H1 (cell line): ENCODE data around the gene CTLA4. TPM values are rescaled to one million over a fixed set of nuclear protein-coding genes. Genes with fewer than 3 reads are reported as not detected.

Experiments
- CTCF ChIA-PET: fragments of 300-600 bp; sonication (Branson Sonifier 250); formaldehyde crosslinking; loops from one replicate; lab custom pipeline; 2021; ENCODE audit not compliant: partially characterized antibody; lab: Charles Lee
- POLR2A ChIA-PET: fragments of 300-600 bp; sonication (Branson Sonifier 250); formaldehyde crosslinking; loops from one replicate; lab custom pipeline; 2021; ENCODE audit warnings: inconsistent platforms; ENCODE audit not compliant: partially characterized antibody; lab: Charles Lee
- DNase-seq, 2 experiments: peaks; one replicate each; pipeline versions ENCODE4 v3.0.0 to v3.0.0-alpha.2; 2010 to 2022; ENCODE audit warnings: low spot score in 2 of 2, low read depth in 1 of 2, mixed read lengths in 1 of 2
- FAIRE-seq: peaks from 2 replicates; lab custom pipeline; 2011; peaks lifted over from hg19 to GRCh38; lab: Jason Lieb, UNC
- H2AFZ ChIP-seq: 2 replicates; pipeline ENCODE4 v1.8.1; 2012; ENCODE audit warnings: low read length, inconsistent platforms
- H2AK5ac ChIP-seq: 2 replicates; pipeline ENCODE4 v1.6.1; 2013; ENCODE audit warnings: low read depth, low read length
- H2BK120ac ChIP-seq: replicated peaks from 2 replicates; pipeline ENCODE3; 2013; ENCODE audit warnings: low read depth, low read length, inconsistent platforms
- H2BK12ac ChIP-seq: 2 replicates; pipeline ENCODE4 v1.6.1; 2013; ENCODE audit warnings: low read depth, low read length
- H2BK15ac ChIP-seq: 2 replicates; pipeline ENCODE4 v1.6.1; 2013; ENCODE audit warnings: low read length
- H2BK20ac ChIP-seq: 2 replicates; pipeline ENCODE4 v1.6.1; 2013; ENCODE audit warnings: low read length
- H2BK5ac ChIP-seq: 2 replicates; pipeline ENCODE4 v1.6.1; 2013; ENCODE audit warnings: low read depth, low read length
- H3K14ac ChIP-seq: 2 replicates; pipeline ENCODE4 v1.6.1; 2013; ENCODE audit warnings: inconsistent platforms; ENCODE audit not compliant: insufficient read length
- H3K18ac ChIP-seq: 2 replicates; pipeline ENCODE4 v1.6.1; 2013; ENCODE audit warnings: low read length; ENCODE audit errors: extremely low read depth
- H3K23ac ChIP-seq: 2 replicates; pipeline ENCODE4 v1.6.1; 2013; ENCODE audit warnings: inconsistent platforms; ENCODE audit not compliant: insufficient read length
- H3K23me2 ChIP-seq: 2 replicates; pipeline ENCODE4 v1.6.1; 2013; ENCODE audit warnings: low read depth, low read length
- H3K27ac ChIP-seq: 2 replicates; pipeline ENCODE4 v1.6.1; 2011; ENCODE audit warnings: low read depth, low read length, inconsistent platforms
- H3K27me3 ChIP-seq, 4 experiments: replicated peaks in 1 of 4; 1 replicate in 1 of 4; 2 replicates in 3 of 4; pipeline versions ENCODE4 v1.6.1 to v1.8.1; 2011 to 2013; ENCODE audit warnings: low read length in 3 of 4, mild to moderate bottlenecking in 3 of 4, inconsistent platforms in 2 of 4, mixed read lengths in 2 of 4, moderate library complexity in 1 of 4; ENCODE audit not compliant: control insufficient read depth in 3 of 4, insufficient read depth in 3 of 4; ENCODE audit errors: extremely low read depth in 1 of 4
- H3K36me3 ChIP-seq, 4 experiments: 2 replicates each; pipeline versions ENCODE4 v1.6.1 to v1.8.1; 2011 to 2013; ENCODE audit warnings: mild to moderate bottlenecking in 4 of 4, low read length in 3 of 4, moderate library complexity in 2 of 4, control low read depth in 1 of 4, inconsistent platforms in 1 of 4; ENCODE audit not compliant: insufficient read depth in 4 of 4, control insufficient read depth in 2 of 4
- H3K4ac ChIP-seq: replicated peaks from 2 replicates; pipeline ENCODE3; 2013; ENCODE audit warnings: low read length, low read depth, mixed read lengths, inconsistent platforms; ENCODE audit not compliant: insufficient read length
- H3K4me1 ChIP-seq, 4 experiments: replicated peaks in 1 of 4; 1 replicate in 1 of 4; 2 replicates in 3 of 4; pipeline versions ENCODE4 v1.6.1 to v1.8.1; 2011 to 2013; ENCODE audit warnings: low read length in 3 of 4, inconsistent platforms in 2 of 4, mixed read lengths in 1 of 4; ENCODE audit not compliant: insufficient read depth in 4 of 4, control insufficient read depth in 3 of 4
- H3K4me2 ChIP-seq, 2 experiments: 2 replicates each; pipeline versions ENCODE4 v1.6.1 to v1.8.1; 2011 to 2013; ENCODE audit warnings: low read depth in 2 of 2, low read length in 2 of 2, control low read depth in 1 of 2, inconsistent platforms in 1 of 2, mild to moderate bottlenecking in 1 of 2; ENCODE audit not compliant: insufficient read depth in 1 of 2
- H3K4me3 ChIP-seq, 4 experiments: fragments of 200-600, 300-600 bp in 1 of 4; sonication (generic), shearing (Covaris generic), sonication (Bioruptor Twin) in 1 of 4; 2 replicates each; pipeline versions ENCODE4 v1.5.1 to v1.8.1; 2011 to 2016; ENCODE audit warnings: low read length in 4 of 4, low read depth in 3 of 4, control low read depth in 2 of 4, inconsistent platforms in 2 of 4, mild to moderate bottlenecking in 2 of 4, mixed read lengths in 1 of 4, moderate library complexity in 1 of 4; ENCODE audit not compliant: insufficient read depth in 2 of 4; ENCODE audit errors: extremely low read depth in 1 of 4
- H3K56ac ChIP-seq: replicated peaks from 2 replicates; pipeline ENCODE3; 2013; ENCODE audit warnings: low read depth, mild to moderate bottlenecking, mixed read lengths, low read length, inconsistent platforms; ENCODE audit not compliant: insufficient read length
- H3K79me1 ChIP-seq: 2 replicates; pipeline ENCODE4 v1.6.1; 2013; ENCODE audit warnings: low read depth, low read length, control low read depth
- H3K79me2 ChIP-seq, 2 experiments: 2 replicates each; pipeline versions ENCODE4 v1.6.1 to v1.8.1; 2012 to 2013; ENCODE audit warnings: low read length in 2 of 2, mild to moderate bottlenecking in 2 of 2, inconsistent platforms in 1 of 2; ENCODE audit not compliant: insufficient read depth in 2 of 2, control insufficient read depth in 1 of 2
- H3K9ac ChIP-seq, 4 experiments: replicated peaks in 1 of 4; 1 replicate in 1 of 4; 2 replicates in 3 of 4; pipeline versions ENCODE4 v1.6.1 to v1.8.1; 2011 to 2013; ENCODE audit warnings: low read depth in 3 of 4, low read length in 3 of 4, control low read depth in 2 of 4, mild to moderate bottlenecking in 2 of 4, moderate library complexity in 2 of 4, inconsistent platforms in 1 of 4; ENCODE audit errors: extremely low read depth in 1 of 4
- H3K9me3 ChIP-seq, 2 experiments: 2 replicates each; pipeline versions ENCODE4 v1.6.1 to v1.8.1; 2012 to 2013; ENCODE audit warnings: mild to moderate bottlenecking in 2 of 2, moderate library complexity in 2 of 2, control low read depth in 1 of 2, inconsistent platforms in 1 of 2, low read depth in 1 of 2, low read length in 1 of 2, mixed read lengths in 1 of 2; ENCODE audit not compliant: insufficient read depth in 2 of 2
- H4K20me1 ChIP-seq, 2 experiments: replicated peaks in 1 of 2; 2 replicates each; pipeline versions ENCODE3 to v1.8.1; 2011 to 2013; ENCODE audit warnings: inconsistent platforms in 2 of 2, low read length in 2 of 2, mild to moderate bottlenecking in 1 of 2; ENCODE audit not compliant: insufficient read depth in 2 of 2, control insufficient read depth in 1 of 2
- H4K5ac ChIP-seq: 2 replicates; pipeline ENCODE4 v1.6.1; 2013; ENCODE audit warnings: low read length, low read depth, mixed read lengths, inconsistent platforms; ENCODE audit not compliant: insufficient read length
- H4K8ac ChIP-seq: 2 replicates; pipeline ENCODE4 v1.8.0; 2013; ENCODE audit warnings: mild to moderate bottlenecking, moderate library complexity, low read length, inconsistent platforms; ENCODE audit not compliant: insufficient read depth; ENCODE audit errors: extremely low read depth
- H4K91ac ChIP-seq: replicated peaks from 2 replicates; pipeline ENCODE3; 2013; ENCODE audit warnings: low read length, mixed read lengths, inconsistent platforms; ENCODE audit not compliant: insufficient read length
- ASH2L ChIP-seq: fragments of 200-600, 300-600 bp; sonication (generic); IDR thresholded peaks from one replicate; pipeline ENCODE4 v1.7.1; 2017; ENCODE audit warnings: low read length
- CBX5 ChIP-seq: fragments of 300-800, 300-1000 bp; sonication (generic); IDR thresholded peaks from 2 replicates; pipeline ENCODE4 v1.7.1; 2016; ENCODE audit warnings: antibody characterized with exemption, low read length, low read depth
- E2F6 ChIP-seq: IDR thresholded peaks from 2 replicates; pipeline ENCODE4 v1.6.1; 2012; ENCODE audit warnings: inconsistent platforms
- EGR1 ChIP-seq: IDR thresholded peaks from 2 replicates; pipeline ENCODE4 v1.6.1; 2011; ENCODE audit warnings: low read depth, low read length, borderline replicate concordance
- HDAC2 ChIP-seq, 2 experiments: fragments of 300-600 bp in 1 of 2; sonication (generic) in 1 of 2; IDR thresholded peaks; 2 replicates each; pipeline ENCODE4 v1.6.1; 2011 to 2012; ENCODE audit warnings: low read depth in 2 of 2, low read length in 2 of 2, mild to moderate bottlenecking in 2 of 2, moderate library complexity in 2 of 2, borderline replicate concordance in 1 of 2, inconsistent platforms in 1 of 2
- JUN ChIP-seq: IDR thresholded peaks from 2 replicates; pipeline ENCODE4 v1.6.1; 2011; ENCODE audit warnings: low read depth, mild to moderate bottlenecking, improper control_type of control experiment, low read length
- RAD21 ChIP-seq, 2 experiments: IDR thresholded peaks in 1 of 2; conservative IDR thresholded peaks in 1 of 2; 2 replicates each; pipeline ENCODE4 v1.6.1; 2011; ENCODE audit warnings: low read depth in 2 of 2, low read length in 2 of 2, improper control_type of control experiment in 1 of 2, inconsistent platforms in 1 of 2, mild to moderate bottlenecking in 1 of 2, moderate library complexity in 1 of 2
- RFX5 ChIP-seq: IDR thresholded peaks from 2 replicates; pipeline ENCODE4 v1.6.1; 2011; ENCODE audit warnings: low read depth, low read length, improper control_type of control experiment, borderline replicate concordance
- RXRA ChIP-seq: IDR thresholded peaks from 2 replicates; pipeline ENCODE4 v1.6.1; 2011; ENCODE audit warnings: low read depth, mild to moderate bottlenecking, low read length, moderate library complexity; ENCODE audit not compliant: insufficient read depth
- TAF7 ChIP-seq: optimal IDR thresholded peaks from 2 replicates; pipeline ENCODE3; 2011; ENCODE audit warnings: low read depth, mild to moderate bottlenecking, inconsistent platforms, low read length, moderate library complexity, borderline replicate concordance
- YY1 ChIP-seq: IDR thresholded peaks from 2 replicates; pipeline ENCODE4 v1.6.1; 2011; ENCODE audit warnings: low read depth, mild to moderate bottlenecking, low read length
- WGBS, 2 experiments: shearing (Covaris generic) in 1 of 2; methylation state at CpG; one replicate each; pipeline versions ENCODE4 v1.1.6 to v1.1.7; 2013 to 2015; ENCODE audit warnings: low lambda C conversion rate in 2 of 2, mixed read lengths in 2 of 2, inconsistent platforms in 1 of 2, low coverage in 1 of 2, missing lambda C conversion rate in 1 of 2; ENCODE audit not compliant: insufficient replicate concordance in 2 of 2, insufficient coverage in 1 of 2, insufficient read length in 1 of 2; ENCODE audit errors: extremely low coverage in 1 of 2, missing lambda C conversion rate in 1 of 2; 5-methylcytosine and 5-hydroxymethylcytosine counted together
- polyA plus RNA-seq, 7 experiments: library from polyadenylated mRNA; depleted of rRNA in 3 of 7; stranded (reverse) in 5 of 7; unstranded in 2 of 7; fragments of >200 nt in 5 of 7; fragments of 200-250 nt in 2 of 7; gene quantifications; 1 replicate in 5 of 7; 2 replicates in 1 of 7; 4 replicates in 1 of 7; pipeline versions ENCODE4 v1.2.1 to v1.2.3, GENCODE V29; 2011 to 2013; ENCODE audit warnings: missing spikeins in 2 of 7, mixed read lengths in 2 of 7
- total RNA-seq: library from RNA; stranded (reverse); fragmentation: NEBNext Ultra II Directional; extraction: Animal tissue kit (Norgen Biotek cat#: 25700); gene quantifications from 2 replicates; pipeline ENCODE4 v1.2.1, GENCODE V29; 2021

The CTLA4 gene
- total and polyA plus RNA-seq, 2 of the 8 experiments (the other 6 are each of a cell fraction or from before 2014, with no cell fraction given), result not detected

DNA sequence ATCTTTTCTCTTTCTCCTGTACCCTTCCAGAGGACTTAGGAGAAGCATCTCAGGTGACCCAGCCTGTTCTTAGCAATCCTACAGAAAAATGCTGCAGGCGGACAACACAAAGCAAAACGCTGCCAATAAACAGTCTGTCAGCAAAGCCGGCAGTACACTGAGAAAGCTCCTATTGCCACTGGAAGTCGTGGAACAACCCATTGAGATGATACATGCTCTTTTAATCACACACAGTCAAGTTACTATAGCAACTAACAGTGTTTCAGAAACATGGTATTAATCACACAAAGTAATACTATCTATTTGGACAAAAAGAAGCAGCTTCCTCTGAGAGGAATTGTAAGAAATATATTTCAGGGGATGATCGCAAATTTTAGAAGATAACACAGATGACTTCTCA lies 10.5 kb downstream of the CTLA4 start:
- no peaks in the 10 kb centered on the region for H3K4me1 ChIP-seq
- no peak overlapping the region for H3K27ac ChIP-seq
- H3K4ac ChIP-seq, result no peak overlapping the region
- DNase-seq (no peak), FAIRE-seq (no peak)
- H3K23ac ChIP-seq, result no peak overlapping the region
- no peak overlapping the region for H3K4me2 ChIP-seq
- CTCF ChIA-PET, result no interaction called here
- no peaks in the 10 kb centered on the region for H3K79me1 ChIP-seq
- H2AK5ac ChIP-seq, result no peak overlapping the region
- no peak overlapping the region for H2BK15ac ChIP-seq
- WGBS, 2 experiments, result 69% methylated on average over 5 of the region's 5 CpGs; no CpG with 5 or more reads in 1 of the 2 experiments
- H3K27me3 ChIP-seq, result no peaks in the 10 kb centered on the region
- H4K91ac ChIP-seq, result no peak overlapping the region
- no peak overlapping the region for H3K14ac ChIP-seq
- H4K5ac ChIP-seq, result no peak overlapping the region
- no peak overlapping the region for H2BK12ac ChIP-seq
- H3K23me2 ChIP-seq, result no peaks in the 10 kb centered on the region
- no peak overlapping the region for H2AFZ ChIP-seq
- no peaks in the 10 kb centered on the region for H3K9me3 ChIP-seq
- no peak overlapping the region for H2BK120ac ChIP-seq
- no peaks in the 10 kb centered on the region for H3K36me3 ChIP-seq
- H3K79me2 ChIP-seq, result no peaks in the 10 kb centered on the region
- no peak overlapping the region for H3K56ac ChIP-seq
- no peak overlapping the region for H2BK20ac ChIP-seq
- no peak for TF ChIP-seq E2F6
- TF ChIP-seq RXRA, result no peak
- no peak for TF ChIP-seq RAD21 (IDR thresholded peaks at IDR 0.05 in 1 of 2, conservative IDR thresholded peaks at IDR 0.05 in 1 of 2; ENCODE audit: low read depth in 2 of 2, low read length in 2 of 2)
- no peak for TF ChIP-seq ASH2L
- no peak for TF ChIP-seq HDAC2 (IDR thresholded peaks at IDR 0.05; ENCODE audit: borderline replicate concordance in 1 of 2, low read depth in 2 of 2, low read length in 2 of 2)
- no peak for TF ChIP-seq TAF7
- TF ChIP-seq EGR1, result no peak
- no peak for TF ChIP-seq YY1
- no peak for TF ChIP-seq RFX5
- TF ChIP-seq JUN, result no peak
- TF ChIP-seq CBX5, result no peak
- TF ChIP-seq, all 59 proteins: peak for 0
- H4K8ac ChIP-seq, result no peak overlapping the region
- no peak overlapping the region for H2BK5ac ChIP-seq
- H3K9ac ChIP-seq, result no peak overlapping the region
- POLR2A ChIA-PET, result no interaction called here
- no peak overlapping the region for H3K18ac ChIP-seq
- H4K20me1 ChIP-seq, result no peaks in the 10 kb centered on the region
- no peak overlapping the region for H3K4me3 ChIP-seq
